Smooth muscle cell (in vitro differentiated cells): ENCODE measurements around the gene BCL2L14. TPM values are rescaled to one million over a fixed set of nuclear protein-coding genes. Genes with fewer than 3 reads are reported as not detected.

Experiments used
- DNase-seq: peaks from one replicate; lab custom pipeline; 2025; ENCODE audit not compliant: unreplicated experiment; lab: John Stamatoyannopoulos, UW
- H2AFZ ChIP-seq: fragments of 200-600 bp; sonication (generic); 2 replicates; pipeline ENCODE4 v1.6.0; 2016; ENCODE audit warnings: antibody characterized with exemption, low read depth, mild to moderate bottlenecking
- H3F3A ChIP-seq: fragments of 200-600 bp; sonication (generic); 2 replicates; pipeline ENCODE4 v1.6.0; 2017; ENCODE audit warnings: antibody characterized with exemption, low read depth
- H3K27ac ChIP-seq: fragments of 200-600 bp; sonication (generic); 2 replicates; pipeline ENCODE4 v1.5.1; 2016; ENCODE audit warnings: low read depth, mild to moderate bottlenecking
- H3K27me3 ChIP-seq: fragments of 200-600 bp; sonication (generic); 2 replicates; pipeline ENCODE4 v1.6.1; 2016; ENCODE audit warnings: low read depth, mild to moderate bottlenecking
- H3K36me3 ChIP-seq: fragments of 200-600 bp; sonication (generic); 2 replicates; pipeline ENCODE4 v1.5.1; 2016; ENCODE audit warnings: low read depth
- H3K4me1 ChIP-seq: fragments of 200-600 bp; sonication (generic); 2 replicates; pipeline ENCODE4 v1.5.1; 2016; ENCODE audit warnings: low read depth
- H3K4me2 ChIP-seq: fragments of 200-600 bp; sonication (generic); 2 replicates; pipeline ENCODE4 v1.6.0; 2016; ENCODE audit warnings: mild to moderate bottlenecking
- H3K4me3 ChIP-seq: fragments of 200-600 bp; sonication (generic); 2 replicates; pipeline ENCODE4 v1.5.1; 2016; ENCODE audit warnings: mild to moderate bottlenecking
- H3K79me2 ChIP-seq: fragments of 200-600 bp; sonication (generic); 2 replicates; pipeline ENCODE4 v1.6.0; 2016; ENCODE audit warnings: low read depth, mild to moderate bottlenecking
- H3K9ac ChIP-seq: fragments of 200-600 bp; sonication (generic); 2 replicates; pipeline ENCODE4 v1.6.0; 2016; ENCODE audit warnings: low read depth
- H3K9me3 ChIP-seq: fragments of 200-600 bp; sonication (generic); replicated peaks from 2 replicates; pipeline ENCODE4 v1.5.1; 2016; ENCODE audit warnings: low read depth
- H4K20me1 ChIP-seq: fragments of 200-600 bp; sonication (generic); 2 replicates; pipeline ENCODE4 v1.6.0; 2016; ENCODE audit warnings: low read depth
- WGBS: methylation state at CpG from one replicate; pipeline ENCODE4 v1.1.7; 2016; ENCODE audit warnings: low lambda C conversion rate; 5-methylcytosine and 5-hydroxymethylcytosine counted together
- polyA plus RNA-seq: library from polyadenylated mRNA; unstranded; fragments of >200 nt; fragmentation: Nextera tagmentation; extraction: Ambion mirVana; gene quantifications from 2 replicates; pipeline ENCODE4 v1.2.1, GENCODE V29; 2016
- total RNA-seq: library from RNA; depleted of rRNA; stranded (reverse); fragments of >200 nt; gene quantifications from 2 replicates; pipeline ENCODE4 v1.2.3, GENCODE V29; 2014
- TF ChIP-seq, protein P1 (sequence below): fragments of 200-600 bp; sonication (generic); IDR thresholded peaks from 2 replicates; pipeline ENCODE4 v1.5.1; 2017; ENCODE audit warnings: borderline replicate concordance, mild to moderate bottlenecking, antibody characterized with exemption; ENCODE audit not compliant: insufficient read depth, poor library complexity, severe bottlenecking

Gene BCL2L14
- total and polyA plus RNA-seq, 2 experiments from 2014 or later: not detected

DNA sequence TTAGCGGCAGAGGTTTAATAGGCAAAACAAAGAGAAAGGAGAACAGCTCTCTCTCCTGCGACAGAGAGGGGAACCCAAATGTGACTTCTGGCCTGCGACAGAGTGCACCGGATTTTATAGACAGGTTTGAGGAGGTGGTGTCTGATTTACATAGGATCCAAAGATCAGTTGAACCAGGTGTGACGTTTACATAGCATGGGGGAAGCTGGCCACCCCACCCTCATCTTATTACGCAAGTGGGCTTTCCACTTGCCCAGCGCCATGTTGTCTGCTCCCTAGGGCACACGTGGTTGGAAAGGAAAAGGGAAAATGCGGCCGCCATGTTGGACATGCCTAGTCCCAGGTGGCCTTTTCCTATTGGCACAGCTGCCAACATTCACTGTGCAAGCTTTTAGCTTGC, 17.4 kb downstream of the BCL2L14 start:
- H4K20me1 ChIP-seq: no peaks in the 10 kb centered on the region
- no peak overlapping the region for H3K9ac ChIP-seq
- DNase-seq: no peak
- H3K4me2 ChIP-seq: no peak overlapping the region
- no peaks in the 10 kb centered on the region for H3K36me3 ChIP-seq
- H3K27ac ChIP-seq: no peak overlapping the region
- no peak overlapping the region for H2AFZ ChIP-seq
- H3K9me3 ChIP-seq: no peaks in the 10 kb centered on the region
- TF ChIP-seq, protein P1, sequence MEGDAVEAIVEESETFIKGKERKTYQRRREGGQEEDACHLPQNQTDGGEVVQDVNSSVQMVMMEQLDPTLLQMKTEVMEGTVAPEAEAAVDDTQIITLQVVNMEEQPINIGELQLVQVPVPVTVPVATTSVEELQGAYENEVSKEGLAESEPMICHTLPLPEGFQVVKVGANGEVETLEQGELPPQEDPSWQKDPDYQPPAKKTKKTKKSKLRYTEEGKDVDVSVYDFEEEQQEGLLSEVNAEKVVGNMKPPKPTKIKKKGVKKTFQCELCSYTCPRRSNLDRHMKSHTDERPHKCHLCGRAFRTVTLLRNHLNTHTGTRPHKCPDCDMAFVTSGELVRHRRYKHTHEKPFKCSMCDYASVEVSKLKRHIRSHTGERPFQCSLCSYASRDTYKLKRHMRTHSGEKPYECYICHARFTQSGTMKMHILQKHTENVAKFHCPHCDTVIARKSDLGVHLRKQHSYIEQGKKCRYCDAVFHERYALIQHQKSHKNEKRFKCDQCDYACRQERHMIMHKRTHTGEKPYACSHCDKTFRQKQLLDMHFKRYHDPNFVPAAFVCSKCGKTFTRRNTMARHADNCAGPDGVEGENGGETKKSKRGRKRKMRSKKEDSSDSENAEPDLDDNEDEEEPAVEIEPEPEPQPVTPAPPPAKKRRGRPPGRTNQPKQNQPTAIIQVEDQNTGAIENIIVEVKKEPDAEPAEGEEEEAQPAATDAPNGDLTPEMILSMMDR: no peak
- H3K27me3 ChIP-seq: no peaks in the 10 kb centered on the region
- no peaks in the 10 kb centered on the region for H3K79me2 ChIP-seq
- H3K4me3 ChIP-seq: no peak overlapping the region
- H3K4me1 ChIP-seq: peaks cover 10% of the 10 kb centered on the region
- no peaks in the 10 kb centered on the region for H3F3A ChIP-seq
- WGBS: 96% methylated on average over 10 of the region's 10 CpGs

DNA sequence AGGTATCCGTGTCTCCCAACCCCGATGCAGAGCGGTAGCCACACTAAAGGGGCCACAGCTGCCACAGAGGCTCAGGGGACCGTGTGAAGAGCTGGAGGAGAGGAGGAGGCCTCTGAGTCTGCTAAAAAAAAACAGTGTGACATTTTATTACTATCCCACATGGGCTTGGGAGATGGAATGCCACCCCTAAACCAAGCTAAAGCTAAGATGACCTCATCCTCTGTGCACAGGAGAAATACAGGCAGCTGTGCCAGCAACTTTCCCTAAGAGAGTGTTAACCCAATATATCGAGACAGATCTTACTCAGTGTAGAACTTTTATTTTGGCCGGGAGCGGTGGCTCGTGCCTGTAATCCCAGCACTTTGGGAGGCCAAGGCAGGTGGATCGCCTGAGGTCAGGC, 18.0 kb downstream of the BCL2L14 start:
- no peak overlapping the region for H3K9ac ChIP-seq
- H2AFZ ChIP-seq: no peak overlapping the region
- H3K4me2 ChIP-seq: no peak overlapping the region
- no peaks in the 10 kb centered on the region for H3K79me2 ChIP-seq
- H3K27me3 ChIP-seq: no peaks in the 10 kb centered on the region
- no peak for DNase-seq
- no peaks in the 10 kb centered on the region for H3K9me3 ChIP-seq
- peaks cover 10% of the 10 kb centered on the region for H3K4me1 ChIP-seq
- no peaks in the 10 kb centered on the region for H4K20me1 ChIP-seq
- H3K36me3 ChIP-seq: no peaks in the 10 kb centered on the region
- WGBS: 90% methylated on average over 9 of the region's 9 CpGs
- TF ChIP-seq, protein P1: no peak
- no peak overlapping the region for H3K27ac ChIP-seq
- H3K4me3 ChIP-seq: no peak overlapping the region
- H3F3A ChIP-seq: no peaks in the 10 kb centered on the region

DNA sequence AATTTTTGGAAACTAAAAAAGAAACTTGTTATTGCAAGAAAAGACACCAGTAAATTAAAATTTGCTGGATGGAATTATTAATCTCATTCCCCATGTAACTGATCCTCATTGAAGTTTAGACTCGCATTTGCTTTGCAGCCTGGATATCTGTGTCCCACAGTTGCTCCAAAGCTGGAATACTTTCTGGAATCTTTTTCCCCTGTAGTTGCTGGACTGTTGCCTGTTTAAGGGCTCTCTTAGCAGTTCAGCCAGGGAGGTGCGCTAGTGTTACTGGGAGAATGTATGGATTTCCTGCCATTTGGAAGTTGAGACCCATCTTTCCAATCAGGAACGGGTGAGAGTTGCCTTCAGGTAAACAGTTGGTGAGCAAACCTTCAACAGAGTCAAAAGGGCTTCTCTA, 20.3 kb downstream of the BCL2L14 start:
- Histone ChIP-seq H3K9me3 (no peaks in the 10 kb centered on the region), H3K36me3 (no peaks in the 10 kb centered on the region), H3K4me1 (peaks cover 10% of the 10 kb centered on the region), H2AFZ (no peak overlapping the region), H3K9ac (no peak overlapping the region), H3K4me2 (no peak overlapping the region), H3K4me3 (no peak overlapping the region), H3F3A (no peaks in the 10 kb centered on the region), H4K20me1 (no peaks in the 10 kb centered on the region), H3K27ac (no peak overlapping the region), H3K79me2 (no peaks in the 10 kb centered on the region), H3K27me3 (no peaks in the 10 kb centered on the region)
- DNase-seq: no peak
- TF ChIP-seq, protein P1: no peak
- WGBS: 96% methylated on average over 3 of the region's 3 CpGs

DNA sequence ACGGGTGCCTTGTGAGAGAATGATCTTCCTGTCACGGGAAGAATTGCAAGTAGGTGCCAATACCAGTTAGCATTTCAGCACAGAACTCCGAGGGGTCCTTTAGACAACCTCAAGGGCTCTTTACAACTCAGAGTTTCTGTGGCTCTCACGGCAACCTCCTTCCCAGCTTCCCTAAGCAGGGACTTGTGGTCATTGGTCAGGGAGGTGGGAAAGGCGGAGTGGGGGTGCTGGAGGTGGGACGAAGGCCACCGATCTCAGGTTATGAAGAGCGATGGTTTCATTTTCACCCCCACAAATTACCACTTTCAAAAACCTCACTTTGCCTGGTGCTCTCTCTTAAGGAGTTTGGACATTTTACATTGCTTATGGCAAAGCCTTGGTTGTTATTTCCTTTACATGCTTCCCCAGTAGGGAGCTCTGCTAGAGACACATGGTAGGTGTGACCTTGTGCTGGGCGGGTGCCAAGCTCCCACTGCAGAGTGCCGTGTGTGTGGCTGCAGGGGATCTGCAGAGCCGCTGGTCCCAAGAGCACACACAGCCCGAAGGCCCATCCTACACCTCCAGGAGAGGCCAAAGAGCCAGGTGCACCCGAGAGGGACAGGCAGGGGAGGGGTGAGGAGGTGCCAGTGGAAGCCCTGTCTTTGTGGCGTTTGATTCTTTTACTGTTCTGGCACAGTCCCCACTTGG, 21.4 kb downstream of the BCL2L14 start:
- TF ChIP-seq, protein P1: no peak
- H3K79me2 ChIP-seq: no peaks in the 10 kb centered on the region
- peaks cover 4% of the 10 kb centered on the region for H3K4me1 ChIP-seq
- 92% methylated on average over 14 of the region's 14 CpGs for WGBS
- H3K4me3 ChIP-seq: no peak overlapping the region
- no peaks in the 10 kb centered on the region for H3F3A ChIP-seq
- no peaks in the 10 kb centered on the region for H3K27me3 ChIP-seq
- DNase-seq: no peak
- no peak overlapping the region for H3K9ac ChIP-seq
- H3K4me2 ChIP-seq: no peak overlapping the region
- H3K27ac ChIP-seq: no peak overlapping the region
- H2AFZ ChIP-seq: no peak overlapping the region
- H3K9me3 ChIP-seq: no peaks in the 10 kb centered on the region
- H3K36me3 ChIP-seq: no peaks in the 10 kb centered on the region
- no peaks in the 10 kb centered on the region for H4K20me1 ChIP-seq
